Caco-2 (cell line): ENCODE measurements around the gene GH1. TPM values are rescaled to one million over a fixed set of nuclear protein-coding genes. Genes with fewer than 3 reads are reported as not detected.
"Not testable (repeated sequence)": the region's sequence is repeated elsewhere in the genome, so short reads cannot be mapped to it uniquely, and the experiment has no call there.

Source experiments
- BruUV-seq: library from RNA; stranded (reverse); fragments of 400-500 nt; replicated peaks from 2 replicates; lab custom pipeline; 2021; lab: Mats Ljungman, UMichigan
- CTCF ChIA-PET: fragments of 300-600 bp; sonication (Branson Sonifier 250); formaldehyde crosslinking; loops from one replicate; lab custom pipeline; 2022; ENCODE audit warnings: antibody characterized with exemption; lab: Charles Lee
- POLR2A ChIA-PET: fragments of 300-600 bp; sonication (Branson Sonifier 250); formaldehyde crosslinking; loops from one replicate; lab custom pipeline; 2022; ENCODE audit warnings: antibody characterized with exemption; lab: Charles Lee
- DNase-seq, 2 experiments: peaks; one replicate each; pipeline versions ENCODE4 v3.0.0 to v3.0.0-alpha.2; 2020 to 2022
- H3K27me3 ChIP-seq: replicated peaks from 2 replicates; pipeline ENCODE4 v1.6.0; 2011; ENCODE audit warnings: low read length; ENCODE audit not compliant: control insufficient read depth, insufficient read depth
- H3K36me3 ChIP-seq: 2 replicates; pipeline ENCODE4 v1.5.1; 2011; ENCODE audit warnings: low read length; ENCODE audit not compliant: control insufficient read depth, insufficient read depth
- H3K4me1 ChIP-seq: fragments of 250-450 bp; sonication (Bioruptor Pico); 2 replicates; pipeline ENCODE4 v1.5.1; 2020; ENCODE audit warnings: mild to moderate bottlenecking
- H3K4me3 ChIP-seq: 2 replicates; pipeline ENCODE4 v1.5.1; 2011; ENCODE audit warnings: low read depth, mild to moderate bottlenecking, control low read depth, low read length
- H3K9me3 ChIP-seq: fragments of 250-450 bp; sonication (Bioruptor Pico); 2 replicates; pipeline ENCODE4 v1.5.1; 2020; ENCODE audit warnings: mild to moderate bottlenecking, moderate library complexity
- H3K27ac Mint-ChIP-seq: one replicate; pipeline ENCODE4 v1.8.0; 2022; ENCODE audit warnings: mixed read lengths; ENCODE audit not compliant: unreplicated experiment
- H3K27me3 Mint-ChIP-seq: one replicate; pipeline ENCODE4 v1.8.0; 2022; ENCODE audit warnings: mixed read lengths; ENCODE audit not compliant: insufficient read depth, unreplicated experiment
- H3K36me3 Mint-ChIP-seq: one replicate; pipeline ENCODE4 v1.8.0; 2022; ENCODE audit warnings: mild to moderate bottlenecking, mixed read lengths; ENCODE audit not compliant: insufficient read depth, unreplicated experiment
- H3K4me1 Mint-ChIP-seq: one replicate; pipeline ENCODE4 v1.8.0; 2022; ENCODE audit warnings: low read depth, mixed read lengths; ENCODE audit not compliant: unreplicated experiment
- H3K4me3 Mint-ChIP-seq: one replicate; pipeline ENCODE4 v1.8.0; 2022; ENCODE audit warnings: mild to moderate bottlenecking, moderate library complexity, mixed read lengths; ENCODE audit not compliant: unreplicated experiment
- H3K9me3 Mint-ChIP-seq: one replicate; pipeline ENCODE4 v1.8.0; 2022; ENCODE audit warnings: mixed read lengths; ENCODE audit not compliant: unreplicated experiment
- CTCF ChIP-seq, 2 experiments: fragments of 200-600 bp in 1 of 2; IDR thresholded peaks; 1 replicate in 1 of 2; 2 replicates in 1 of 2; pipeline versions ENCODE4 v1.5.1 to v1.8.0; 2011 to 2022; ENCODE audit warnings: antibody characterized with exemption in 1 of 2, control low read depth in 1 of 2, inconsistent platforms in 1 of 2, low read depth in 1 of 2, low read length in 1 of 2, mild to moderate bottlenecking in 1 of 2, moderate library complexity in 1 of 2; ENCODE audit not compliant: insufficient read depth in 1 of 2, severe bottlenecking in 1 of 2, unreplicated experiment in 1 of 2
- intact Hi-C: fragments of 100-400 bp; cut with micrococcal nuclease; formaldehyde crosslinking; loops from one replicate; pipeline ENCODE4 v1.10.0; 2022; ENCODE audit not compliant: unreplicated experiment
- total RNA-seq: library from RNA; stranded (reverse); gene quantifications from 2 replicates; pipeline ENCODE4 v1.2.3, GENCODE V29; 2022

GH1 gene
- total RNA-seq, 1 experiment from 2014 or later: not detected

DNA sequence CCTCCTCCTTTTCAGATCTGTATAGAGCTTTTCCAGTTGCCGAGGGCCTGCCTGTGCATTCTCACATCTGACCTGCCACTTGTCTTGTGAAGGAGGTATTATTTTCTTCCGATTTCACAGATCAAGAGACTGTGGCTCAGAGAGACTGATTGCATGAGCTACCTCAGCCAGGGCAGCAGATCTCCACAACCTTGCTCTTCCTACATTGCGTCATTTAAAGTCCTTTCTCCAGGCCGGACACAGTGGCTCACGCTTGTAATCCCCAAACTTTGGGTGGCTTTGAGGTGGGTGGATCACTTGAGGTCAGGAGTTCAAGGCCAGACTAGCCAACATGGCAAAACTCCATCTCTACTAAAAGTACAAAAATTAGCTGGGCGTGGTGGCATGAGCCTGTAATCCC, 1.4 kb upstream of the GH1 start:
- H3K36me3 Mint-ChIP-seq, H3K4me3 Mint-ChIP-seq, H3K36me3 ChIP-seq, H3K27ac Mint-ChIP-seq, POLR2A ChIA-PET, H3K4me1 ChIP-seq, BruUV-seq, H3K27me3 ChIP-seq, H3K9me3 ChIP-seq, DNase-seq, H3K4me1 Mint-ChIP-seq, H3K4me3 ChIP-seq, H3K9me3 Mint-ChIP-seq: not testable (repeated sequence)
- peaks cover 18% of the 10 kb centered on the region for H3K27me3 Mint-ChIP-seq
- CTCF ChIA-PET: interaction anchor here (0.6 to 3.2 kb wide), 13 partner anchors 12 to 214 kb away, joined by 3 to 41 read pairs (median 5); partner anchors contain the start of gene CD79B
- intact Hi-C loops: loop anchor here (2.0 kb wide), 1 partner anchor 211 kb away; the partner anchor contains the start of gene ERN1

DNA sequence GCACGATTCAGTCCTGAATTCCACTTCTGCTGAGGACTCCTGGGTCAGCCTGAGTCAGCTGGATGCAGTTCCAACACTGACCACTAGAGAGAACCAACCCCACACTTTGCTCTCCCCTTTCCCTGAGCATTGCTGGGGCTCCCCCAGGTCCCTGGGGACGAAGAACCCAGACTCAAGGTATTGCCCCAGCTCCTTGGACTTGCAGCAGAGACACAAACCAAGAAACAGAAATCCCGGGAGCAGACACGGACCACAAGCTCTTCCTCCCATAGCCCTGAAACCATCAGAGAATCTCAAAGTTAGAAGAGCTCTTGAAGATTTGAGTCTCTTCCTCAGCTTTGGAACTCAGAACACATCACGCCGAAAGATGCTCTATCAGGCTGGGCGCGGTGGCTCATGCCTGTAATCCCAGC, 678 bp upstream of the GH1 start:
- BruUV-seq: no TSS peak
- H3K4me3 Mint-ChIP-seq: no peak overlapping the region
- intact Hi-C loops: loop anchor here (1.0 kb wide), 3 partner anchors 27 to 106 kb away; no protein-coding TSS in a partner anchor
- H3K4me3 ChIP-seq: no peak overlapping the region
- ChIA-PET POLR2A (no interaction called here), CTCF (interaction anchor here (0.9 to 3.2 kb wide), 11 partner anchors 21 to 309 kb away, joined by 3 to 41 read pairs (median 5); no protein-coding TSS in a partner anchor)
- H3K4me1 ChIP-seq: no peaks in the 10 kb centered on the region
- H3K36me3 ChIP-seq: no peaks in the 10 kb centered on the region
- no peak overlapping the region for H3K27ac Mint-ChIP-seq
- no peaks in the 10 kb centered on the region for H3K4me1 Mint-ChIP-seq
- H3K27me3 Mint-ChIP-seq: peaks cover 18% of the 10 kb centered on the region
- H3K27me3 ChIP-seq: no peaks in the 10 kb centered on the region
- DNase-seq: peak; percentile 66 to 77
- no peaks in the 10 kb centered on the region for H3K9me3 ChIP-seq
- peak; percentile 92 to 94 for TF ChIP-seq CTCF (IDR thresholded peaks at IDR 0.05; ENCODE audit: insufficient read depth in 1 of 2, low read depth in 1 of 2, low read length in 1 of 2, severe bottlenecking in 1 of 2, unreplicated experiment in 1 of 2)
- H3K9me3 Mint-ChIP-seq: no peaks in the 10 kb centered on the region
- H3K36me3 Mint-ChIP-seq: no peaks in the 10 kb centered on the region

DNA sequence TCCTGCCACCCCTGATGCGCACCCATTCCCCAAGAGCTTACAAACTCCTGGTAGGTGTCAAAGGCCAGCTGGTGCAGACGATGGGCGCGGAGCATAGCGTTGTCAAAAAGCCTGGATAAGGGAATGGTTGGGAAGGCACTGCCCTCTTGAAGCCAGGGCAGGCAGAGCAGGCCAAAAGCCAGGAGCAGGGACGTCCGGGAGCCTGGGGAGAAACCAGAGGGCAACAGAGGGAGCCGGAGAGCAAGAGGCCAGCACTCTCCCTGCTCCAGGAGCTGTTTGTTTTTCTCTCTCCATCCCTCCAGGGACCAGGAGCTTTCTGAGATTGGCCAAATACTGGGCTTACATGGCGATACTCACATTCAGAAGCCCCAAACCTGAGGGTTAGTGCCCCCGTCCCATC, 334 bp downstream of the GH1 start:
- Mint-ChIP-seq H3K27me3 (peaks cover 16% of the 10 kb centered on the region), H3K27ac (no peak overlapping the region), H3K36me3 (no peaks in the 10 kb centered on the region), H3K9me3 (no peaks in the 10 kb centered on the region), H3K4me3 (no peak overlapping the region), H3K4me1 (no peaks in the 10 kb centered on the region)
- BruUV-seq: no TSS peak
- POLR2A ChIA-PET: no interaction called here
- Histone ChIP-seq H3K36me3 (no peaks in the 10 kb centered on the region), H3K4me3 (no peak overlapping the region), H3K27me3 (no peaks in the 10 kb centered on the region), H3K9me3 (no peaks in the 10 kb centered on the region), H3K4me1 (no peaks in the 10 kb centered on the region)
- DNase-seq: peak in 1 of 2 experiments; percentile 44
- intact Hi-C loops: no loop called here
- TF ChIP-seq CTCF (IDR thresholded peaks at IDR 0.05; ENCODE audit: insufficient read depth in 1 of 2, low read depth in 1 of 2, low read length in 1 of 2, severe bottlenecking in 1 of 2, unreplicated experiment in 1 of 2): peak in 1 of 2 experiments; percentile 35
- CTCF ChIA-PET: interaction anchor here (0.6 to 3.2 kb wide), 9 partner anchors 20 to 310 kb away, joined by 3 to 41 read pairs (median 8); no protein-coding TSS in a partner anchor
